OCI-LY1 (cell line): ENCODE results near the gene TEX261.
A peak's percentile ranks its signal among the peaks of the same experiment; 100 is the strongest.

Experiments used
- H2AFZ ChIP-seq: fragments of 200-600 bp; sonication (generic), shearing (Covaris generic); 2 replicates; pipeline ENCODE4 v1.6.0; 2014; ENCODE audit warnings: antibody characterized with exemption, mild to moderate bottlenecking, low read length
- H3F3A ChIP-seq: fragments of 200-600 bp; sonication (generic), shearing (Covaris generic); 2 replicates; pipeline ENCODE4 v1.6.0; 2014; ENCODE audit warnings: mild to moderate bottlenecking, antibody characterized with exemption, low read length, moderate library complexity; ENCODE audit not compliant: insufficient read depth
- H3K27ac ChIP-seq: fragments of 200-600 bp; sonication (generic); 2 replicates; pipeline ENCODE4 v1.5.1; 2014; ENCODE audit warnings: low read length, mixed run types, mild to moderate bottlenecking, low read depth; ENCODE audit not compliant: poor library complexity, severe bottlenecking
- H3K27me3 ChIP-seq: fragments of 200-600 bp; sonication (generic); 2 replicates; pipeline ENCODE4 v1.6.0; 2014; ENCODE audit warnings: antibody characterized with exemption, mild to moderate bottlenecking, low read length, moderate library complexity; ENCODE audit not compliant: insufficient read depth
- H3K36me3 ChIP-seq: fragments of 200-600 bp; sonication (generic); 2 replicates; pipeline ENCODE4 v1.6.1; 2014; ENCODE audit warnings: mild to moderate bottlenecking, antibody characterized with exemption, low read length, moderate library complexity, mixed read lengths; ENCODE audit not compliant: insufficient read depth
- H3K4me1 ChIP-seq: fragments of 200-600 bp; sonication (generic); 2 replicates; pipeline ENCODE4 v1.5.1; 2014; ENCODE audit warnings: mild to moderate bottlenecking, low read length, moderate library complexity; ENCODE audit not compliant: insufficient read depth, severe bottlenecking
- H3K4me2 ChIP-seq: fragments of 200-600 bp; sonication (generic), shearing (Covaris generic); 2 replicates; pipeline ENCODE4 v1.6.1; 2014; ENCODE audit warnings: low read length
- H3K4me3 ChIP-seq: fragments of 200-600 bp; sonication (generic); 2 replicates; pipeline ENCODE4 v1.5.1; 2014; ENCODE audit warnings: low read length, low read depth, mild to moderate bottlenecking, mixed read lengths; ENCODE audit not compliant: poor library complexity, severe bottlenecking
- H3K79me2 ChIP-seq: fragments of 200-600 bp; shearing (Covaris generic); 2 replicates; pipeline ENCODE4 v1.6.1; 2016; ENCODE audit warnings: mixed run types, low read length, mixed read lengths; ENCODE audit not compliant: insufficient read depth
- H3K9ac ChIP-seq: fragments of 200-600 bp; sonication (generic), shearing (Covaris generic); 2 replicates; pipeline ENCODE4 v1.6.1; 2014; ENCODE audit warnings: mild to moderate bottlenecking, low read length, mixed read lengths
- H3K9me2 ChIP-seq: fragments of 200-600 bp; sonication (generic), shearing (Covaris generic); 2 replicates; pipeline ENCODE4 v1.6.1; 2014; ENCODE audit warnings: low read depth, mild to moderate bottlenecking, low read length, mixed read lengths
- H3K9me3 ChIP-seq: fragments of 200-600 bp; shearing (Covaris generic); 2 replicates; pipeline ENCODE4 v1.6.1; 2014; ENCODE audit warnings: low read length, mixed read lengths
- H4K20me1 ChIP-seq: fragments of 200-600 bp; sonication (generic), shearing (Covaris generic); 2 replicates; pipeline ENCODE4 v1.6.0; 2016; ENCODE audit warnings: mild to moderate bottlenecking, low read length; ENCODE audit not compliant: insufficient read depth
- CTCF ChIP-seq: fragments of 200-600 bp; sonication (generic), shearing (Covaris generic); IDR thresholded peaks from 2 replicates; pipeline ENCODE4 v1.5.1; 2017; ENCODE audit warnings: mild to moderate bottlenecking, antibody characterized with exemption, low read length, moderate library complexity, mixed read lengths
- EZH2 ChIP-seq: fragments of 200-600 bp; sonication (generic), shearing (Covaris generic); IDR thresholded peaks from 2 replicates; pipeline ENCODE4 v1.8.0; 2017; ENCODE audit warnings: borderline replicate concordance, mixed run types, mild to moderate bottlenecking, antibody characterized with exemption, low read length, moderate library complexity, mixed read lengths

Gene TEX261

GRCh38 chr2:70984576-70985282 is 9.9 kb downstream of the TEX261 start:
- H3K4me2 ChIP-seq = no peak overlapping the region; the same call in 1 of the 2 replicates

GRCh38 chr2:70984228-70984575 is 10.5 kb downstream of the TEX261 start:
- H3K36me3 ChIP-seq = peaks cover 38% of the 10 kb centered on the region

More at GRCh38 chr2:70984576-70985282, 9.9 kb downstream of the TEX261 start:
- Histone ChIP-seq H3K36me3 (peaks cover 44% of the 10 kb centered on the region), H3K79me2 (no peaks in the 10 kb centered on the region), H2AFZ (no peak overlapping the region), H3K27me3 (no peaks in the 10 kb centered on the region), H3K9ac (no peak overlapping the region), H3K9me2 (no peaks in the 10 kb centered on the region), H3K4me3 (no peak overlapping the region), H3K4me1 (peaks cover 6% of the 10 kb centered on the region), H3K9me3 (no peaks in the 10 kb centered on the region), H3F3A (no peaks in the 10 kb centered on the region), H4K20me1 (no peaks in the 10 kb centered on the region), H3K27ac (no peak overlapping the region)
- TF ChIP-seq CTCF = peak; percentile 90
- TF ChIP-seq EZH2 = no peak

GRCh38 chr2:70983506-70984227 is 11.0 kb downstream of the TEX261 start:
- Histone ChIP-seq H3K9me3 (no peaks in the 10 kb centered on the region), H3K4me3 (no peak overlapping the region), H3F3A (no peaks in the 10 kb centered on the region), H3K27me3 (no peaks in the 10 kb centered on the region), H3K4me2 (no peak overlapping the region), H2AFZ (no peak overlapping the region), H3K79me2 (no peaks in the 10 kb centered on the region), H3K4me1 (peaks cover 7% of the 10 kb centered on the region), H4K20me1 (no peaks in the 10 kb centered on the region), H3K36me3 (peaks cover 33% of the 10 kb centered on the region), H3K9ac (no peak overlapping the region), H3K9me2 (no peaks in the 10 kb centered on the region), H3K27ac (no peak overlapping the region)
- TF ChIP-seq CTCF = no peak
- TF ChIP-seq EZH2 = no peak

More at GRCh38 chr2:70984228-70984575, 10.5 kb downstream of the TEX261 start:
- Histone ChIP-seq H3K4me2 (no peak overlapping the region), H3K79me2 (no peaks in the 10 kb centered on the region), H3K9ac (no peak overlapping the region), H2AFZ (no peak overlapping the region), H3F3A (no peaks in the 10 kb centered on the region), H3K9me3 (no peaks in the 10 kb centered on the region), H3K4me3 (no peak overlapping the region), H4K20me1 (no peaks in the 10 kb centered on the region), H3K27ac (no peak overlapping the region), H3K27me3 (no peaks in the 10 kb centered on the region), H3K4me1 (peaks cover 6% of the 10 kb centered on the region), H3K9me2 (no peaks in the 10 kb centered on the region)
- TF ChIP-seq EZH2 (no peak), CTCF (no peak)
